ENCODE results near the gene SERTAD2.

- TF ChIP-seq CTCF (conservative IDR thresholded peaks at IDR 0.05) (no peak), ZFX (IDR thresholded peaks at IDR 0.05) (no peak)
Measured at GRCh38 chr2:64665709-64666108, 12.0 kb upstream of the SERTAD2 start.

Measured in C4-2B (cell line).